WTC11 (cell line): ENCODE measurements around the gene PDZD2. TPM values are rescaled to one million over a fixed set of nuclear protein-coding genes. Genes with fewer than 3 reads are reported as not detected.

Experiments used
- ATAC-seq: fragments of 200-7000 bp; cut with Tn5 transposase; 2 replicates; pipeline ENCODE4 v1.10.0; 2021; ENCODE audit warnings: mild to moderate bottlenecking, moderate library complexity
- CTCF ChIA-PET: fragments of 300-600 bp; sonication (Branson Sonifier 250); formaldehyde crosslinking; loops from one replicate; lab custom pipeline; 2021; ENCODE audit warnings: antibody characterized with exemption; lab: Charles Lee
- POLR2A ChIA-PET: fragments of 350-600 bp; sonication (Branson Sonifier 250); formaldehyde crosslinking; loops from one replicate; lab custom pipeline; 2021; ENCODE audit warnings: antibody characterized with exemption; lab: Charles Lee
- DNase-seq: peaks from one replicate; pipeline ENCODE4 v3.0.0; 2021; ENCODE audit warnings: low spot score
- H3K27ac Mint-ChIP-seq: 2 replicates; pipeline ENCODE4 v1.8.0; 2021; ENCODE audit warnings: mixed read lengths
- H3K27me3 Mint-ChIP-seq: 2 replicates; pipeline ENCODE4 v1.8.0; 2021; ENCODE audit warnings: low read depth, mild to moderate bottlenecking, moderate library complexity, mixed read lengths
- H3K36me3 Mint-ChIP-seq: 2 replicates; pipeline ENCODE4 v1.8.0; 2021; ENCODE audit warnings: mixed read lengths
- H3K4me1 Mint-ChIP-seq: 2 replicates; pipeline ENCODE4 v1.8.0; 2022; ENCODE audit warnings: mixed read lengths
- H3K4me3 Mint-ChIP-seq: 2 replicates; pipeline ENCODE4 v1.8.0; 2021; ENCODE audit warnings: mild to moderate bottlenecking, moderate library complexity, mixed read lengths
- H3K9me3 Mint-ChIP-seq: 2 replicates; pipeline ENCODE4 v1.8.0; 2021; ENCODE audit warnings: mixed read lengths
- ATF2 ChIP-seq: sonication (generic); formaldehyde crosslinking; IDR thresholded peaks from 2 replicates; pipeline ENCODE4 v1.8.1; 2022; ENCODE audit warnings: low read depth, missing genetic modification reagents, borderline replicate concordance
- E2F4 ChIP-seq: sonication (generic); formaldehyde crosslinking; IDR thresholded peaks from 2 replicates; pipeline ENCODE4 v1.8.1; 2022; ENCODE audit warnings: low read depth, mild to moderate bottlenecking, moderate library complexity, missing genetic modification reagents, borderline replicate concordance
- ELF4 ChIP-seq: sonication (generic); formaldehyde crosslinking; IDR thresholded peaks from 2 replicates; pipeline ENCODE4 v1.8.1; 2022; ENCODE audit warnings: low read depth, mild to moderate bottlenecking, moderate library complexity, missing genetic modification reagents
- ERG ChIP-seq: fragments of 250-450 bp; sonication (Bioruptor Pico); IDR thresholded peaks from 2 replicates; pipeline ENCODE4 v1.8.0; 2021; ENCODE audit warnings: mild to moderate bottlenecking
- ESRRA ChIP-seq: sonication (generic); formaldehyde crosslinking; IDR thresholded peaks from 2 replicates; pipeline ENCODE4 v1.8.1; 2022; ENCODE audit warnings: mild to moderate bottlenecking, missing genetic modification reagents, borderline replicate concordance
- ETV6 ChIP-seq: sonication (generic); formaldehyde crosslinking; IDR thresholded peaks from 2 replicates; pipeline ENCODE4 v1.8.1; 2022; ENCODE audit warnings: mild to moderate bottlenecking, missing genetic modification reagents
- FOXJ3 ChIP-seq: sonication (generic); formaldehyde crosslinking; IDR thresholded peaks from 2 replicates; pipeline ENCODE4 v1.9.0; 2021; ENCODE audit warnings: missing genetic modification reagents, mild to moderate bottlenecking, borderline replicate concordance
- HMGXB4 ChIP-seq: sonication (generic); formaldehyde crosslinking; IDR thresholded peaks from 2 replicates; pipeline ENCODE4 v1.8.1; 2023; ENCODE audit warnings: mild to moderate bottlenecking, moderate library complexity, missing genetic modification reagents
- NR2C2 ChIP-seq: sonication (generic); formaldehyde crosslinking; IDR thresholded peaks from 2 replicates; pipeline ENCODE4 v1.8.0; 2022; ENCODE audit warnings: mild to moderate bottlenecking, missing genetic modification reagents
- SP1 ChIP-seq: sonication (generic); formaldehyde crosslinking; conservative IDR thresholded peaks from 2 replicates; pipeline ENCODE4 v1.8.1; 2022; ENCODE audit warnings: missing genetic modification reagents
- STAT6 ChIP-seq: sonication (generic); formaldehyde crosslinking; conservative IDR thresholded peaks from 2 replicates; pipeline ENCODE4 v1.8.1; 2023; ENCODE audit warnings: mild to moderate bottlenecking, low read depth, missing genetic modification reagents, moderate library complexity
- TEAD1 ChIP-seq: sonication (generic); formaldehyde crosslinking; IDR thresholded peaks from 2 replicates; pipeline ENCODE4 v1.8.0; 2022; ENCODE audit warnings: mild to moderate bottlenecking, missing genetic modification reagents
- USF1 ChIP-seq: sonication (generic); formaldehyde crosslinking; IDR thresholded peaks from 2 replicates; pipeline ENCODE4 v1.8.0; 2022; ENCODE audit warnings: mild to moderate bottlenecking, missing genetic modification reagents
- ZBTB43 ChIP-seq: sonication (generic); formaldehyde crosslinking; IDR thresholded peaks from 2 replicates; pipeline ENCODE4 v1.8.1; 2023; ENCODE audit warnings: mild to moderate bottlenecking, missing genetic modification reagents
- ZNF121 ChIP-seq: sonication (generic); formaldehyde crosslinking; IDR thresholded peaks from 2 replicates; pipeline ENCODE4 v1.8.0; 2023; ENCODE audit warnings: missing genetic modification reagents
- ZNF232 ChIP-seq: sonication (generic); formaldehyde crosslinking; IDR thresholded peaks from 2 replicates; pipeline ENCODE4 v1.8.0; 2022; ENCODE audit warnings: mild to moderate bottlenecking, missing genetic modification reagents
- ZNF263 ChIP-seq: sonication (generic); formaldehyde crosslinking; IDR thresholded peaks from 2 replicates; pipeline ENCODE4 v1.8.1; 2022; ENCODE audit warnings: low read depth, mild to moderate bottlenecking, moderate library complexity, missing genetic modification reagents
- ZNF317 ChIP-seq: sonication (generic); formaldehyde crosslinking; IDR thresholded peaks from 2 replicates; pipeline ENCODE4 v1.8.1; 2023; ENCODE audit warnings: low read depth, mild to moderate bottlenecking, moderate library complexity, missing genetic modification reagents, borderline replicate concordance
- ZNF532 ChIP-seq: fragments of 250-450 bp; sonication (Bioruptor Pico); IDR thresholded peaks from 2 replicates; pipeline ENCODE4 v1.9.0; 2021; ENCODE audit warnings: mild to moderate bottlenecking, borderline replicate concordance
- total RNA-seq: library from RNA; stranded (reverse); gene quantifications from 3 replicates; pipeline ENCODE4 v1.2.3, GENCODE V29; 2021

The PDZD2 gene
- total RNA-seq, 1 experiment from 2014 or later, result 11.4 TPM

- TF ChIP-seq ZNF532 (CRISPR knock-in tag) (no peak), FOXJ3 (CRISPR knock-in tag) (no peak), ZBTB43 (no peak), HMGXB4 (CRISPR knock-in tag) (no peak), ETV6 (CRISPR knock-in tag) (no peak), ZNF317 (CRISPR knock-in tag) (no peak), STAT6 (CRISPR knock-in tag) (no peak), USF1 (CRISPR knock-in tag) (no peak), ZNF232 (no peak), ESRRA (CRISPR knock-in tag) (no peak), E2F4 (no peak), ELF4 (no peak), ERG (CRISPR knock-in tag) (no peak), ATF2 (no peak), ZNF263 (no peak), TEAD1 (no peak), SP1 (CRISPR knock-in tag) (no peak), NR2C2 (CRISPR knock-in tag) (no peak), ZNF121 (CRISPR knock-in tag) (no peak)
- ATAC-seq (no peak), DNase-seq (no peak)
- no peaks in the 10 kb centered on the region; the same call in 1 of the 2 replicates for H3K27me3 Mint-ChIP-seq
- no peaks in the 10 kb centered on the region for H3K9me3 Mint-ChIP-seq
- no peak overlapping the region for H3K27ac Mint-ChIP-seq
- peaks cover 18% of the 10 kb centered on the region for H3K4me1 Mint-ChIP-seq
- POLR2A ChIA-PET, result no interaction called here
- H3K4me3 Mint-ChIP-seq, result no peak overlapping the region
- H3K36me3 Mint-ChIP-seq, result no peaks in the 10 kb centered on the region
- CTCF ChIA-PET, result no interaction called here
Observed at GRCh38 chr5:31698673-31699072, 59.7 kb downstream of the PDZD2 start.
